HepG2 (cell line): ENCODE data around the gene TSC22D1.

Experiments
- ELF4 ChIP-seq: sonication (generic); formaldehyde crosslinking; IDR thresholded peaks from 2 replicates; pipeline ENCODE4 v1.5.0; 2020; ENCODE audit warnings: missing genetic modification reagents, mild to moderate bottlenecking, moderate library complexity, borderline replicate concordance
- MAFF ChIP-seq: IDR thresholded peaks from 2 replicates; pipeline ENCODE4 v1.6.1; 2011; ENCODE audit warnings: low read depth, low read length, improper control_type of control experiment
- MXD1 ChIP-seq: sonication (generic); formaldehyde crosslinking; IDR thresholded peaks from 2 replicates; pipeline ENCODE4 v1.4.0; 2020; ENCODE audit warnings: mild to moderate bottlenecking, missing genetic modification reagents
- NAIF1 ChIP-seq: sonication (generic); formaldehyde crosslinking; IDR thresholded peaks from 2 replicates; pipeline ENCODE4 v1.5.0; 2020; ENCODE audit warnings: mild to moderate bottlenecking, missing genetic modification reagents, borderline replicate concordance
- NCOA5 ChIP-seq: sonication (generic); formaldehyde crosslinking; IDR thresholded peaks from 2 replicates; pipeline ENCODE4 v1.4.0; 2020; ENCODE audit warnings: missing genetic modification reagents
- NFKB2 ChIP-seq: sonication (generic); formaldehyde crosslinking; IDR thresholded peaks from 2 replicates; pipeline ENCODE4 v1.4.0; 2020; ENCODE audit warnings: missing genetic modification reagents, borderline replicate concordance
- PHF8 ChIP-seq: sonication (generic); formaldehyde crosslinking; IDR thresholded peaks from 2 replicates; pipeline ENCODE4 v1.5.0; 2020; ENCODE audit warnings: missing genetic modification reagents
- POLR2A ChIP-seq, 2 experiments: IDR thresholded peaks; 2 replicates each; pipeline ENCODE4 v1.6.1; 2011; ENCODE audit warnings: low read depth in 2 of 2, low read length in 2 of 2, mild to moderate bottlenecking in 1 of 2, moderate library complexity in 1 of 2; ENCODE audit not compliant: insufficient read depth in 1 of 2
- TBP ChIP-seq: sonication (generic); formaldehyde crosslinking; IDR thresholded peaks from 2 replicates; pipeline ENCODE4 v1.5.0; 2020; ENCODE audit warnings: missing genetic modification reagents
- ZNF121 ChIP-seq: sonication (generic); formaldehyde crosslinking; IDR thresholded peaks from 2 replicates; pipeline ENCODE4 v1.5.0; 2020; ENCODE audit warnings: mild to moderate bottlenecking, missing genetic modification reagents
- ZNF576 ChIP-seq: sonication (generic); formaldehyde crosslinking; IDR thresholded peaks from 2 replicates; pipeline ENCODE4 v1.4.0; 2020; ENCODE audit warnings: mild to moderate bottlenecking, missing genetic modification reagents
- ZNF780A ChIP-seq: sonication (generic); formaldehyde crosslinking; IDR thresholded peaks from 2 replicates; pipeline ENCODE4 v1.8.0; 2022; ENCODE audit warnings: mild to moderate bottlenecking, missing genetic modification reagents, moderate library complexity
- TF ChIP-seq, protein P1 (sequence below): sonication (generic); formaldehyde crosslinking; IDR thresholded peaks from 2 replicates; pipeline ENCODE4 v1.5.0; 2020; ENCODE audit warnings: mild to moderate bottlenecking, missing genetic modification reagents, moderate library complexity

DNA sequence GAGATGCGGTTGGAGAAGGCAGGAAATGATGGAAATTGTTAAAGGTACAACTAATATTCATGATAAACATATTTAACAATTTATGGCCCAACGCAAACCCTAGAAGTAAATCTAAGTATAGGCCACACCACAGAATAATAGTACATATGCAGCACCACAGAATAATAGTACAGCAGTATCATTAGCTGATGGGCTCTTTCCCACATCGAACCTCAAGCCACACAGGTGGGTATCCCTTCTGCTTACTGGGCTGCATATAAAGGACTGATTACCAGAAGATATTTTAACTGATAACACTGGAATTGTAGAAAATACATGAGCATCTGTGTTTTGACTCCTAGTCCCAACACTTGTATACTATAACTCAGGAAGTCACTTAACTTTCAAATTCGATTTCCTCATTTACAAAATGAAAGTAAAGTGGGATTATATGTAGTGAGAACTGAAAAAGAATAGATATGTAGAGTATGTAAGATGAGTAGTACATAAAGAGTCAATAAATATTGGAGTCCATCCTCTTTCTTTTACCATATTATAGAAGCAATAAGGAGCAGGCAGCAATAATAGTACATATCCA is 91.5 kb downstream of the TSC22D1 start:
- TF ChIP-seq ZNF121 (CRISPR knock-in tag) (no peak), NCOA5 (CRISPR knock-in tag) (no peak), ELF4 (CRISPR knock-in tag) (no peak), NFKB2 (CRISPR knock-in tag) (no peak), PHF8 (CRISPR knock-in tag) (no peak), ZNF576 (no peak), TBP (CRISPR knock-in tag) (no peak), MAFF (no peak), ZNF780A (no peak), POLR2A (IDR thresholded peaks at IDR 0.05; ENCODE audit: insufficient read depth in 1 of 2, low read depth in 2 of 2, low read length in 2 of 2) (no peak), MXD1 (no peak), NAIF1 (CRISPR knock-in tag) (no peak)
- TF ChIP-seq, protein P1, sequence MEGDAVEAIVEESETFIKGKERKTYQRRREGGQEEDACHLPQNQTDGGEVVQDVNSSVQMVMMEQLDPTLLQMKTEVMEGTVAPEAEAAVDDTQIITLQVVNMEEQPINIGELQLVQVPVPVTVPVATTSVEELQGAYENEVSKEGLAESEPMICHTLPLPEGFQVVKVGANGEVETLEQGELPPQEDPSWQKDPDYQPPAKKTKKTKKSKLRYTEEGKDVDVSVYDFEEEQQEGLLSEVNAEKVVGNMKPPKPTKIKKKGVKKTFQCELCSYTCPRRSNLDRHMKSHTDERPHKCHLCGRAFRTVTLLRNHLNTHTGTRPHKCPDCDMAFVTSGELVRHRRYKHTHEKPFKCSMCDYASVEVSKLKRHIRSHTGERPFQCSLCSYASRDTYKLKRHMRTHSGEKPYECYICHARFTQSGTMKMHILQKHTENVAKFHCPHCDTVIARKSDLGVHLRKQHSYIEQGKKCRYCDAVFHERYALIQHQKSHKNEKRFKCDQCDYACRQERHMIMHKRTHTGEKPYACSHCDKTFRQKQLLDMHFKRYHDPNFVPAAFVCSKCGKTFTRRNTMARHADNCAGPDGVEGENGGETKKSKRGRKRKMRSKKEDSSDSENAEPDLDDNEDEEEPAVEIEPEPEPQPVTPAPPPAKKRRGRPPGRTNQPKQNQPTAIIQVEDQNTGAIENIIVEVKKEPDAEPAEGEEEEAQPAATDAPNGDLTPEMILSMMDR (CRISPR knock-in tag): no peak
